HG02610 (cell line): ENCODE measurements around the gene BARHL1.

Experiments
- ATAC-seq: cut with Tn5 transposase; IDR thresholded peaks from one replicate; pipeline ENCODE4 v1.9.1; 2021; ENCODE audit warnings: mild to moderate bottlenecking, moderate library complexity; ENCODE audit not compliant: unreplicated experiment

Gene BARHL1

DNA sequence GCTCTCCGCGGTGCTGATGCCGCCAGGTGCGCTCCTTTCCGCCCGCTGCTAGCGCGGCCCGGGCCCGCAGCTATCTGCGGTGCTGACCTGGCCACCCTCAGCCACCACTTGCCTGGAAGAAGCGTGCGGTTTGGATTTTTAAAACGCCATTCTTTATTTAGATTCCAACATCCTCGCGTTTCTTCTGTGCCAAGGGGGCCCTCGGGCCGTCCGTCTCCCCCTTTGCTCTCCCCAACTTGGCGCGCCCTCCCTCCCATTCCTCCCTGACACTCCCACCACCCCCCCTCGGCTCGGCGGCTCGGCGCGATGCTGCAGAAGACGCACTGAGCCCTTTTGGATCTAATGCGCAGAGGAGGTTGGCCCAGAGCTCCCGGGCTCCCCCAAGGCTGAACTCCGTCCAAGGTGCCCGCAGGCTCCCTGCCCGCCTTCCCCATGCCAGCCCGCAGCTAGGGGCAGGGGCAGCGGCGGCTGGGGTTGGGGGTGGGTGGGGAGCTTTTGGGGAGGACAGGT, at the start of gene BARHL1:
TSS of gene BARHL1 (plus strand) at position 331 of the 510 bp plus-strand sequence. CDS start 192 bp downstream, outside the sequence.
- no peak for ATAC-seq

DNA sequence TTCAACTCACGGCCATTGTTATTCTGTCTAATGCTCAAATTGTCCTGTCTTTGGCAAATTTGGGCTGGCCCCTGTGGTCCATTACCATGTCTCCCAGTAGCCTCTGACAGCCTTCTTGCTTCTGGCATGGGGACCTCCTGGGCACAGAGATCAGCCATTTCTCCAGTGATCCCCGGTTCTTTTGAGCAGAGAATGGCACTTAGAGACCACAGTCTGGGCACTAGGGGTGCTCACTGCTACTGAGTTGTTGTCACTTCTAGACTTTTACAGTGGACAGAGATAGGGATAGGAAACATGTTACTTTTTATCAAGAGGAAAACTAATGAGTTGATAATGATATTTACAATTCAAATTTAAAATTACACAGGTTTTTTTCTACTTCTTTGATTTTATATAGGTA, 47.6 kb upstream of the BARHL1 start:
- no peak for ATAC-seq

GRCh38 chr9:132536124-132536523, 46.3 kb upstream of the BARHL1 start:
- ATAC-seq = no peak

- no peak for ATAC-seq
These were observed 45.1 kb upstream of the BARHL1 start for GRCh38 chr9:132537352-132537751.

DNA sequence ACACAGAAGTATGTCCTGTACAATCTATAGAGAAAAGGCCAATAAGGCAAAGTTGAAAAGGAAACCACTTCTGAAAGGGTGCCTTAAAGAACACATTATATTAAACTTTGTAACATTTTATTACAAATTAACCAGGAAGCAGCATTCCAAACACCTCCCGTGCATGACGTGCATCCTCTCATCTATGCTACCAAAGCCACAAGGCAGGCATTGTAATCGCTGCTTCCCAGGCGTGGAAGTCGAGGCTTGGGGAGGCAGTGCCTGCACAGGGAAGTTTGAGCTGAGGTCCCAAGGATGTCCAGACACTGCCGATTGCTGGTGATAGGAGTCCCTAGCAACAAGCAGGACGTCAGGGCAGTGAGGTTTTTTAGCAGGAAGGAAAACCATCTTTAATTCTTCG, 44.3 kb upstream of the BARHL1 start:
- no peak for ATAC-seq

- no peak for ATAC-seq
These were observed 43.3 kb upstream of the BARHL1 start for GRCh38 chr9:132539096-132539495.

DNA sequence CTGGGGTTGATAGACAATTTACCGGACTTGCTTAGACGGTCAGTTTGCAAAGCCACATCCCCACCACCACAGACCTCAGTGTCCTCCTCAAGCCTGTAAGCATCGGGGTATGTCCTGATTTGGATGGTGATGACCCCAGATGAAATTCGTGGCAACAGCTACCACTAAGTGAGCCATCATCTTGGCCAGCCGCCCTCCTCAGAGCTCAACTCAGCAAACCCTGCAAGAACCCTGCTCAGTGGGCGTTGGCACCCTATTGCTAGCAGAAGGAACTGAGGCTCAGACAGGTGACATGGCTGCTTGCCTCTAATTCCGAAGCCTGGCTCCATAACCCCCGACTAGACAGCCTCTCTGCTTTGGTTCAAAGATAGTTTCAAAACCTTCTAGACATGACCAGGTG, 41.4 kb upstream of the BARHL1 start:
- no peak for ATAC-seq

DNA sequence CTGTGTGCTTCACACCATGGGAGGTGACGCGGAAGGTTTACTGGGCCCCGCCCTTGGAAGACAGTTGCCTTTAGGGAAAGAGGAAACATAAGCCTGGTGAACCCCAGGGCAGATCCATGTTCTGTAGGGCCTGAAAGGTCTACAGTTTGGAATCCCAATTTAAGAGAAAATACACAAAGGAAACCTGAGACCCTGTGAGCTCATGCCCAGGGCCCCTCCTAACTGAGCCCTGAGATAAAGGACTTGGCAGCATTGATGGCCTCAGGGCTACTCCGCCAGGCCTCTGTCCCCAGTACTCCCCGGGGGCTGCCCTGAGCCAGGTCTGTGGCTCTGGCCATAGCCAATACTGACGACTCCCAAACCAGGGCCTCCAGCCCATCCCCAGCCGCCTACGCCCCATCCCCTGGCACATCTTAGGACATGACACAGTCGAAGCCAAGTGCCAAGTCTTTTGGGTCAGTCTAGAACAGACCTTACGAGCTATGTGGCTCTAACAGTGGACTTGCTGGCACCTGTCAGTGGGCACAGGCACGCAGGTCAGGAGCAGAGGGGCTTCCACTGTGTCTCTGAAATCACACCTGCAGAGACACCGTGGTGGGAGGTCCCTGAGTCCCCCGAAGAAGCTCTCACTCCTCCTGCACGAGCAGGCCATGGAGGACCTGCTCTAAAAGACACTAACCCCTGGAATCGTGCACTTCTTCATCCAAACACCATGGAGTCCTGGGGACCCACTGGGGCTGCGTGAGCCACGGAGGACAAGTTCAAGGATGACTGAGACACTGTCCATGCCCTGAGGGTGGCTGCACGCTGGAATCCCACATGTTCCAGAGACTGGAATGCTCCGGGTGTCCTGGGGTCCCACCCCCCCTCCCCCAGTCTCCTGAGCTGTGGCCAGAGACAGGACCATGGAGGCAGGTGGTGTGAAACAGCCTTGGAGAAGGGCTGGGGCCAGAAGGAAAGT, 40.3 kb upstream of the BARHL1 start:
- no peak for ATAC-seq

- ATAC-seq = no peak
These were observed 39.2 kb upstream of the BARHL1 start for GRCh38 chr9:132543251-132543650.

GRCh38 chr9:132543960-132544359, 38.4 kb upstream of the BARHL1 start:
- no peak for ATAC-seq

GRCh38 chr9:132545578-132545977, 36.8 kb upstream of the BARHL1 start:
- no peak for ATAC-seq

DNA sequence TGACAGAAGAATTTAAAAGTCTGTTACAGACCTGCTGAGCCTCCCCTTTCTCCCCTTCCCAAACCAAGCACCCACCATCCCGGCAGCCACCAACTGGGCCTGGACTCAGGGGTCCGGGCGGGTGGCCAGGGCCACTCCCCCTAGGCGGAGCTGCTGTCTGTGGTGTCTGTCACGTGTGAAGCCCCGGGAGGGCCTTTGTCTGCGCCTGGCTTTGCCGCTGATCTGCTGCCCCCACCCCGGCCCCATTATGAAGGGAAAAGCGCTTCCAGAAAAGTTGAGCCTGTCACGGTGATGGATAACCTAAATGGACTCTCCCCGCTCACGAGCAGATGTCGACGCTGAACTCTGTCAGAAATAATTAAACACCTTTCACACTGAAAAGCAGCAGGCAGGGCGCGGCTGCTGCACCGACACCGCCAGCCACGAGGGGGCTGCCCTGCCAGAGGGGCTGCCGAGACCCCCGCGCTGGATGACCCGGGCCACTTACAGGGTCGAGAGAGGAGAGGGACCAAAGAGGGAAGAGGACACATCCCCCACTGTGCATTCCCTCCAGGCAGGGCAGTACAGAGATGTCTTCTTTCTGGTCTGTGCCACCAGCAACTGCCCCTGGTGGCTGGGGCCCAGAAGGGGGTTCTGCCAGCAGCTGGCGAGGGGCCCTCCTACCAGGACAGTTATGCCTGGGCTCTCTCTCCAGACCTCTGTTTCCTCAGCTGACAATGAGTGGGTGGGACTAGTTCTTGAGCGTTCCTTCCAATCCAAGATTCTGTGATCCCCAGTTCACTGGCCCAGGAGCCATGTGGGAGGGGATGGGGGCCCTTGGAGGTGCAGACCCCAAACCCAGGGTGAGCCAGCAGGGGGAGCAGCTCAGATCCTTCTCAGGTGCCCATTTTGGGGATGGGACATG, 36.0 kb upstream of the BARHL1 start:
- no peak for ATAC-seq

- ATAC-seq = no peak
These were observed 35.4 kb upstream of the BARHL1 start for GRCh38 chr9:132547052-132547431.

GRCh38 chr9:132547436-132547835, 35.0 kb upstream of the BARHL1 start:
- no peak for ATAC-seq

DNA sequence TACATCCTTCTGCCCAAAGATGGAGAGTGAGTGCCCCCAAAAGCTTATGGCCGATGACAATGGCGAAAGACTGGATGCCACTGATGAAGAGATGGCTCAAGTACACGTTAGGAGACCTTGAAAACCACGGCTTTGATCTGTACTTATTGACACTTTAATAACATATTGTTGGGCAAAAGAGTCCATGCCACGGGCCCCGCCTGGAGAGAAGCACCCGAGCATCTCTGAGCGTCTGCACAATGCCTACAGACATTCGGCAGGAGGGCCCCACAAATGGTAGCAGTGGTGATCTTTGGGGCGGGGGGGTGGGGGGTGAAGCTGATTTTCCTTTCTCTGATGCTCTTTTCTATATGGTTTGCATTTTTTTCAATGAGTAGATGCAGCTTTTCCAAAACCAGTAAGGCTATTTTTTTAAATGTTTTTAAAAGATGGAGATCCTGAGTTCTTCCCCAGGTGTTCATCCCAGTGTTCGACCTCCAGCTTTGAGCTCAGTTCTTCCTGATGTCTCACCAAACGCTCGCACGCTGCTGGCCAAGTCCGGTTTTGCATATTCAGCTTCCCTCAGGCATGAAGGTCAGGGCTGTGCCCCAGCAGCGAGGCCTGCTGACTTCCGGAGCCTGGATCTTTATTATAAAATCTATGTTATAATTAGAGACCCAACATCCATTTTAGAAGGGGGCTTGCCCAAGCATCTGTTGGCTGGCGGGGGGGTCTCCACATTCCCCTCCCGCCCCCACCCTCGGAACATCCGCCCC, 34.3 kb upstream of the BARHL1 start:
- ATAC-seq = no peak

DNA sequence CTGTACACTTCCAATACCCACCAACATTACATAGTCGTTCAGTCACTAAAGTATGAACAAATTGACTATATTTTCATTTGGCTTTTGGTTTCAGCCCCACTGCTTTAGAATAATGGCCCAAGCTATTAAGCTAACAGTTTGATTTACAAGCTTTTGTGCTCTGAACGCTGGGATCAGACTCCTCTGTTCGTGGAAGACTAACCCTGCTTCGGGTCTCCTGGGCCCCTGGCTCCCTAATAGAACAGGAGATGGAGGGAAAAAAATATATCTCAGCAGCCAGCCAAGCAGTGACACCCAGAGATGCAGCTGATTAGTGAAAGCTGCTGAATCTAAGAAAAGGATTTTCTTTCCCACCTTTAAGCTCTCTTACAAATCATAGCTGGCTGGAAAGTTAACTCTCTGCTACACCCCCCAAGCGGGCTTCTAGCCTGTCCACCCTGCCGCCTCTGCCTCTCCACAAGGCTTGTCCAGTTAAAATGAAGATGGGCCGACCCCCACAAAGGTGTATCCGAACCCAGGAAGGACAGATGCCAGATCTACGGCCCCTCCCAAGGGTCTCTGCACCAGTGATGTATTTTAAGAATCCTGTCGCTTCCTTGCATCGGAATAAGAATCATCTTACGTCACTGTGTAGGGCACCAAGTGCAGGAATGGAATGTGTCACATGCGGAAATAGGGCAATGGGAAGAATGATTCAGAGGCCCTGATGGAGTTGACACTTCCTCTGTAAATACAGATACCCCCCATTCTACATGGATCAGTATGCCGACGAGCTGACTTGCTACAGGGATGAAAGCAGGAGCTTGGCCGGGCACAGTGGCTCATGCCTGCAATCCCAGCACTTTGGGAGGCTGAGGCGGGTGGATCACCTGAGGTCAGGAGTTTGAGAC, 33.4 kb upstream of the BARHL1 start:
- no peak for ATAC-seq

- no peak for ATAC-seq
These were observed 30.9 kb upstream of the BARHL1 start for GRCh38 chr9:132551556-132551955.

- ATAC-seq = no peak
These were observed 30.4 kb upstream of the BARHL1 start for GRCh38 chr9:132552041-132552440.

GRCh38 chr9:132554755-132555154, 27.7 kb upstream of the BARHL1 start:
- ATAC-seq = no peak

DNA sequence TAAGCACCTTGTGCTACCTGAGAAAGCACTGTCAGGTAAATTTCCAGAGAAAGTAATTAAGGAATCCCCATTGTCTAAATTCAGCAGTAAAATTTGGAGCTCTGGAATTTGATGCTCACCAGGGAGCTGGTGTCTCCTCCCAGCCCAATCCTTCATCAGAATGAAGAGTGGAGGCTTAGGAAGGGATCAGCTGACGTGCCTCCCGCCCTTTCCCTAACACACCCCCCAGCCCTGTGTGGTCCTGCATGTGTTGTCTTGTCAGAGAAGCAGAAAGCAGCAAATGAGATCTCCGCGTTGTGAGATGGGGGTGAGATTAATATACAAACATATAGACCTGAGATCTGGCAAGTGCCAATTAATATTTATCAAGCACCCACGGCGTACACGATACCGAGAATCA, 26.9 kb upstream of the BARHL1 start:
- no peak for ATAC-seq
